Heart left ventricle (tissue), 16 donors: ENCODE data around the gene MYO6. TPM values are rescaled to one million over a fixed set of nuclear protein-coding genes. Genes with fewer than 3 reads are reported as not detected.

Experiments
- ATAC-seq, 4 donors: fragments of 200-7000 bp; cut with Tn5 transposase; one replicate each; pipeline ENCODE4 v1.9.1; 2020 to 2022; ENCODE audit warnings: moderate library complexity in 4 of 4, mild to moderate bottlenecking in 3 of 4, moderate number of reproducible peaks in 1 of 4
- DNase-seq, 5 donors: peaks; one replicate each; pipeline ENCODE4 v3.0.0-alpha.2; 2020
- H3K27ac ChIP-seq, 12 donors: fragments of 200-600 bp; sonication (generic) in 4 of 12; one replicate each; pipeline versions ENCODE4 v1.5.0 to v1.8.0; 2016 to 2022; ENCODE audit warnings: mild to moderate bottlenecking in 2 of 12
- H3K27me3 ChIP-seq, 9 donors: fragments of 200-600 bp; sonication (generic) in 2 of 9; one replicate each; pipeline versions ENCODE4 v1.5.1 to v1.8.0; 2016 to 2022; ENCODE audit warnings: mild to moderate bottlenecking in 3 of 9
- H3K36me3 ChIP-seq, 9 donors: fragments of 200-600 bp; sonication (generic) in 2 of 9; one replicate each; pipeline versions ENCODE4 v1.5.0 to v1.8.0; 2018 to 2022; ENCODE audit warnings: mild to moderate bottlenecking in 2 of 9
- H3K4me1 ChIP-seq, 12 donors: fragments of 200-600 bp; sonication (generic) in 4 of 12; one replicate each; pipeline versions ENCODE4 v1.5.0 to v1.8.0; 2016 to 2022; ENCODE audit warnings: mild to moderate bottlenecking in 3 of 12
- H3K4me3 ChIP-seq, 12 donors: fragments of 200-600 bp; sonication (generic) in 4 of 12; one replicate each; pipeline versions ENCODE4 v1.5.0 to v1.8.0; 2017 to 2022; ENCODE audit warnings: mild to moderate bottlenecking in 9 of 12, moderate library complexity in 4 of 12
- H3K9me3 ChIP-seq, 12 donors: fragments of 200-600 bp; sonication (generic) in 4 of 12; one replicate each; pipeline versions ENCODE4 v1.5.0 to v1.8.0; 2016 to 2022; ENCODE audit warnings: mild to moderate bottlenecking in 1 of 12
- CTCF ChIP-seq, 12 donors: fragments of 200-600 bp; sonication (generic) in 4 of 12; IDR thresholded peaks; one replicate each; pipeline versions ENCODE4 v1.5.0 to v1.8.0; 2018 to 2022; ENCODE audit warnings: antibody characterized with exemption in 12 of 12, mild to moderate bottlenecking in 5 of 12
- POLR2A ChIP-seq, 2 donors: fragments of 450-650 bp; IDR thresholded peaks; one replicate each; pipeline ENCODE4 v1.6.1; 2017; ENCODE audit warnings: antibody characterized with exemption in 2 of 2, mild to moderate bottlenecking in 2 of 2, moderate library complexity in 2 of 2
- WGBS, 4 donors: extraction: QIAGEN DNeasy Blood & Tissue Kit in 2 of 4; methylation state at CpG; one replicate each; pipeline versions ENCODE4 v1.1.5 to v1.1.7; 2013 to 2018; 5-methylcytosine and 5-hydroxymethylcytosine counted together
- intact Hi-C, 10 donors: fragments of 100-400 bp; cut with DNase I; formaldehyde crosslinking; loops; one replicate each; pipeline versions ENCODE4 v1.11.1 to v1.14.2; 2022
- polyA plus RNA-seq, 2 donors: library from polyadenylated mRNA; stranded (reverse); fragments of 200-250 nt; gene quantifications; one replicate each; pipeline ENCODE4 v1.2.3, GENCODE V29; 2013
- total RNA-seq, 9 donors: library from RNA; depleted of rRNA in 2 of 9; stranded (reverse); fragments of >200 nt in 2 of 9; fragmentation: NEBNext Ultra II Directional in 3 of 9; extraction: Animal tissue kit (Norgen Biotek cat#: 25700) in 3 of 9; gene quantifications; one replicate each; pipeline versions ENCODE4 v1.1.0 to v1.2.4, GENCODE V29; 2016 to 2023
- donor health status: ischemic (EF 13 %, LVEDD 7.1; RV severe dilation, severe dysfunction).
- donor health status: healthy with polysubstance abuse.
- donor health status: DM: no; HTN: yes; CAD: no.
- donor health status: DM: no; HTN: no; CAD: no.
- donor health status: ischemic (EF 25% LVEDD 6.9; RV normal size, moderate dysfunction).
- donor health status: ischemic (EF 25% LVEDD 5.7; RV mildly dilated, moderate dysfunction).
- donor health status: healthy.
- donor health status: DM: yes; HTN: yes; CAD: no.
- donor health status: ischemic (EF 35%, LVEDD 5.7; RV mildly dilated, moderate dysfunction).
- donor health status: nonischemic (EF 11% LVEDD 7.7; RV severe dilation, severe dysfunction).
- donor health status: DM: yes; HTN: yes; CAD: no.
- donor health status: PGD.
- donor health status: ischemic (EF 29% LVEDD 5.4; RV normal size, mild dysfunction).
- donor health status: nonischemic (EF 23%, LVEDD 6.1; RV moderate dilation, normal function).

The MYO6 gene
- total and polyA plus RNA-seq, 11 donors, result 3.1 to 9.5 (median 5.8) TPM

DNA sequence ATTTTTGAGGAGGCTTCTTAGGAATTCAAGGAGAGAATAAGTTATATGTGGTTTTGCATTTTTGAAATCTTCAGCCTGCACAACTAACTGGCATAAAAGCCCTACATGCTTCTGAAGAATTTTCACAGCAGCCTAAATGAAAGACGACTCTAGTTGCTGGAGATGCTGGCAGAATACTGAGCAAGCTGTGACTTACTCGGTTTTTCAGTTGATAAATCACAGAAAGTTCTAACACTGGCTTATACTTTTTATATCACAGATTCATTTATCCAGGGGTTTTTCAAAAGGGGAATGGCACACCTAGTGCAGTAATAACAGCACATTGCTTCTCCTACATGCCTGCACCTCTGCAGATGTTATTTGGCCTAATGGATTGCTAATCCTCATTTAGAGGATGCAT is 188.8 kb downstream of the MYO6 start:
- TF ChIP-seq CTCF (IDR thresholded peaks at IDR 0.05), result no peak
- no peak for TF ChIP-seq POLR2A (IDR thresholded peaks at IDR 0.05)

GRCh38 chr6:75940564-75940963 is 191.5 kb downstream of the MYO6 start:
- 18 to 25% (median 25%) methylated on average over 4 of the region's 4 CpGs for WGBS, 4 donors
- ATAC-seq, result peak; percentile 76 to 90 (median 89)
- intact Hi-C loops, result loop anchor here in 1 of 10 donors (10.0 kb wide), 1 partner anchor 924 kb away; no protein-coding TSS in a partner anchor
- Histone ChIP-seq H3K27me3 (no peaks in the 10 kb centered on the region), H3K36me3 (no peaks in the 10 kb centered on the region), H3K4me1 (peaks cover 0 to 11% (median 0%) of the 10 kb centered on the region in 12 donors), H3K4me3 (no peak overlapping the region), H3K9me3 (no peaks in the 10 kb centered on the region), H3K27ac (no peak overlapping the region)
- no peak for DNase-seq
- no peak for TF ChIP-seq CTCF (IDR thresholded peaks at IDR 0.05)
- no peak for TF ChIP-seq POLR2A (IDR thresholded peaks at IDR 0.05)

More for the DNA sequence above, 188.8 kb downstream of the MYO6 start:
- WGBS, 4 donors, result 61 to 81% (median 74%) methylated on average over 2 of the region's 2 CpGs
- ATAC-seq (no peak), DNase-seq (no peak)
- H3K4me3 ChIP-seq, result no peak overlapping the region
- no peaks in the 10 kb centered on the region for H3K9me3 ChIP-seq
- no peaks in the 10 kb centered on the region for H3K36me3 ChIP-seq
- no peak overlapping the region for H3K27ac ChIP-seq
- H3K4me1 ChIP-seq, result peaks cover 0 to 19% (median 4%) of the 10 kb centered on the region in 12 donors
- intact Hi-C loops, result loop anchor here (5.0 to 10.0 kb wide), 11 partner anchors 407 to 1519 kb away; no protein-coding TSS in a partner anchor
- H3K27me3 ChIP-seq, result peaks cover 0 to 3% (median 0%) of the 10 kb centered on the region in 9 donors

DNA sequence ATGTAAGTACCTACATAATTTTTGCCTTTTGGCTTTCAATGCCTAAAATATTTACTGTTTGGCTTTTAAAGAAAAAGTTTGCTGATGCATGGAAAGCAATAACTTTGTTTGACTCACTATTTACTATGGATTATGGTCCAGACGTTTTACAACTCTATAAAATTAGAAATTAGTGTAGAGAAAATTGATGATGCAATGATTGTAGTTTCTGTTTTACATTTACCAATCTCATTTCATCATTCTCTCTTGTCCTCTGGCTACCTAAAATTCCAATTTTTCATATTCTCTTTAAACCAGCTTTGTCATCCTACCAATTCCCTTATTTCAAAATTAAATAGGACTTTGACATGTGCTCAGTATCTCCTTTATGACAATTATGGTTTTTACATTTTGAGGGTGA is 192.5 kb downstream of the MYO6 start:
- Histone ChIP-seq H3K4me3 (no peak overlapping the region), H3K36me3 (no peaks in the 10 kb centered on the region), H3K27me3 (no peaks in the 10 kb centered on the region), H3K4me1 (peaks cover 0 to 11% (median 0%) of the 10 kb centered on the region in 12 donors), H3K9me3 (no peaks in the 10 kb centered on the region), H3K27ac (no peak overlapping the region)
- no peak for DNase-seq
- no peak for ATAC-seq
- intact Hi-C loops, result loop anchor here in 1 of 10 donors (10.0 kb wide), 1 partner anchor 923 kb away; no protein-coding TSS in a partner anchor
- 49 to 56% (median 52%) methylated on average over 1 of the region's 1 CpG for WGBS, 4 donors
- no peak for TF ChIP-seq CTCF (IDR thresholded peaks at IDR 0.05)
- TF ChIP-seq POLR2A (IDR thresholded peaks at IDR 0.05), result no peak

- 85 to 100% (median 94%) methylated on average over 2 of the region's 2 CpGs for WGBS, 4 donors
- H3K36me3 ChIP-seq, result no peaks in the 10 kb centered on the region
- DNase-seq (no peak), ATAC-seq (no peak)
- no peak overlapping the region for H3K27ac ChIP-seq
- H3K4me3 ChIP-seq, result no peak overlapping the region
- peaks cover 0 to 11% (median 0%) of the 10 kb centered on the region in 12 donors for H3K4me1 ChIP-seq
- H3K27me3 ChIP-seq, result no peaks in the 10 kb centered on the region
- TF ChIP-seq POLR2A (IDR thresholded peaks at IDR 0.05) (no peak), CTCF (IDR thresholded peaks at IDR 0.05) (no peak)
- no peaks in the 10 kb centered on the region for H3K9me3 ChIP-seq
- intact Hi-C loops, result loop anchor here in 1 of 10 donors (10.0 kb wide), 1 partner anchor 921 kb away; no protein-coding TSS in a partner anchor
Measured at GRCh38 chr6:75943381-75943780, 194.3 kb downstream of the MYO6 start.
